H1 (cell line): ENCODE data around the gene NUP133. TPM values are rescaled to one million over a fixed set of nuclear protein-coding genes. Genes with fewer than 3 reads are reported as not detected.

Experiments
- NRF1 ChIP-seq: IDR thresholded peaks from 2 replicates; pipeline ENCODE4 v1.6.1; 2011; ENCODE audit warnings: mild to moderate bottlenecking, low read depth, low read length, improper control_type of control experiment
- PHF8 ChIP-seq: fragments of 200-600 bp; sonication (generic); conservative IDR thresholded peaks from 2 replicates; pipeline ENCODE4 v1.7.1; 2012; ENCODE audit warnings: low read depth, mild to moderate bottlenecking, inconsistent platforms, low read length, moderate library complexity
- POLR2A ChIP-seq, 2 experiments: IDR thresholded peaks; 1 replicate in 1 of 2; 2 replicates in 1 of 2; pipeline ENCODE4 v1.6.1; 2011; ENCODE audit warnings: low read depth in 2 of 2, low read length in 2 of 2, mild to moderate bottlenecking in 2 of 2; ENCODE audit errors: control extremely low read depth in 1 of 2
- RBBP5 ChIP-seq: IDR thresholded peaks from 2 replicates; pipeline ENCODE4 v1.7.1; 2012; ENCODE audit warnings: low read depth, mild to moderate bottlenecking, inconsistent platforms, low read length, moderate library complexity, borderline replicate concordance
- polyA plus RNA-seq, 7 experiments: library from polyadenylated mRNA; depleted of rRNA in 3 of 7; stranded (reverse) in 5 of 7; unstranded in 2 of 7; fragments of >200 nt in 5 of 7; fragments of 200-250 nt in 2 of 7; gene quantifications; 1 replicate in 5 of 7; 2 replicates in 1 of 7; 4 replicates in 1 of 7; pipeline versions ENCODE4 v1.2.1 to v1.2.3, GENCODE V29; 2011 to 2013; ENCODE audit warnings: missing spikeins in 2 of 7, mixed read lengths in 2 of 7
- total RNA-seq: library from RNA; stranded (reverse); fragmentation: NEBNext Ultra II Directional; extraction: Animal tissue kit (Norgen Biotek cat#: 25700); gene quantifications from 2 replicates; pipeline ENCODE4 v1.2.1, GENCODE V29; 2021

Gene NUP133
- total and polyA plus RNA-seq, 2 of the 8 experiments (the other 6 are each of a cell fraction or from before 2014, with no cell fraction given): 20.6 to 72.1 TPM

DNA sequence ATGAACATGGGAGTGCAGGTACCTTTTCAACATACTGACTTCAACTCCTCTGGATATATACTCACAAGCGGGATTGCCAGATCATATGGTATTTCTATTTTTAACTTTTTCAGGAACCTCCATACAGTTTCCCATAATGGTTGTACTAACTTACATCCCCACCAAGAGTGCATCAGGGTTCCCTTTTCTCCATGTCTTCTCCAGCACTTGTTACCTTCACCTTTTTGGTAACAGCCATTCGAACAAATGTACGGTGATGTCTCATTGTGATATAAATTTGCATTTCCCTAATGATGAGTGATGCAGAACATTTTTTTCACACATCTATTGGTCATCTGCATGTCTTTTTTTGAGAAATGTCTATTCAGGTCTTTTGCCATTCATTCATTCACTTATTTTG lies 48.3 kb downstream of the NUP133 start (continued):
- TF ChIP-seq PHF8: no peak
- no peak for TF ChIP-seq RBBP5
- TF ChIP-seq POLR2A (IDR thresholded peaks at IDR 0.05; ENCODE audit: control extremely low read depth in 1 of 2, low read depth in 2 of 2, low read length in 2 of 2): no peak
- TF ChIP-seq NRF1: no peak
